SK-N-SH treated with all-trans-retinoic acid at 6 μM for 48 hours (cell line): ENCODE measurements around the gene KPTN.

Experiments used
- ZC3H10 ChIP-seq: fragments of 250-450 bp; sonication (Bioruptor Pico); IDR thresholded peaks from 2 replicates; pipeline ENCODE4 v1.5.1; 2021; ENCODE audit warnings: mild to moderate bottlenecking, moderate library complexity
- TF ChIP-seq, protein P1 (sequence below): fragments of 250-450 bp; sonication (Bioruptor Pico); IDR thresholded peaks from 2 replicates; pipeline ENCODE4 v1.8.0; 2020; ENCODE audit warnings: mild to moderate bottlenecking, moderate library complexity, borderline replicate concordance

DNA sequence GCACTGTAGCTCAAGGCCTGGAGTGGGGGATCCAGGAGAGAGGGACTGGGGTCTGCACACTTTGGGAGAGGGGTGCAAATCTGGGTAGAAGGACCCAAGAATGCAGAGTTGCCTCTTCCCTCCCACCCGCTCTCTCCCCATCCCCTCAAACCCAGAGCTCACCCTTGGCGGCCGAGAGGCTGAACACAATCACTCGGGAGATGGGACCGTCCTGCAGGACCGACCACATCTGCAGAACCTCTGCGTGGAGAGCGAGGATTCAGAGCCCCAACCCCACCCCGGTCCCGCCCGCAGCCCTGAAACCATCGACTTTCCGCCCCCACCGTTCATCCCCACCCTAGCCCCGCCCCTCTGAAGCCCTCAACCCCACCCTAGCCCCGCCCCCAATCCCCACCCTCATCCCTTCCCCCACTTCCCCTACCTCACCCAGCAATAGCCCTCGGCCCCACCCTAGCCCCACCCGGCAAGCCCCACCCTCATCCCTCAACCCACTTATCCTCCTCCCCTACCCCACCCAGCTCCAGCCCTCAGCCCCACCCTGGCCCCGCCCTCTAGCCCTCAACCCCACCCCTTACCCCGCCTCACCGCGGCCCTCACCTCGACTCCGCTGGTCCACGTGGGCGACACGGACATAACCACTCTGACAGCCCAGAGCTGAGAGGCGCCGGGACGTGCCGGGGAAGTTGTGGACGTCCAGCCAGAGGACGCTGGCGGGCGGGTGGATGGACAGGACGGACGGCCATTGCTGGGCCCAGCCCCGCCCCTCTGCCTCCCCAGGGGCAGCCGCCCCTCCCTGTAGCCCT is 4.1 kb downstream of the KPTN start:
- TF ChIP-seq, protein P1, sequence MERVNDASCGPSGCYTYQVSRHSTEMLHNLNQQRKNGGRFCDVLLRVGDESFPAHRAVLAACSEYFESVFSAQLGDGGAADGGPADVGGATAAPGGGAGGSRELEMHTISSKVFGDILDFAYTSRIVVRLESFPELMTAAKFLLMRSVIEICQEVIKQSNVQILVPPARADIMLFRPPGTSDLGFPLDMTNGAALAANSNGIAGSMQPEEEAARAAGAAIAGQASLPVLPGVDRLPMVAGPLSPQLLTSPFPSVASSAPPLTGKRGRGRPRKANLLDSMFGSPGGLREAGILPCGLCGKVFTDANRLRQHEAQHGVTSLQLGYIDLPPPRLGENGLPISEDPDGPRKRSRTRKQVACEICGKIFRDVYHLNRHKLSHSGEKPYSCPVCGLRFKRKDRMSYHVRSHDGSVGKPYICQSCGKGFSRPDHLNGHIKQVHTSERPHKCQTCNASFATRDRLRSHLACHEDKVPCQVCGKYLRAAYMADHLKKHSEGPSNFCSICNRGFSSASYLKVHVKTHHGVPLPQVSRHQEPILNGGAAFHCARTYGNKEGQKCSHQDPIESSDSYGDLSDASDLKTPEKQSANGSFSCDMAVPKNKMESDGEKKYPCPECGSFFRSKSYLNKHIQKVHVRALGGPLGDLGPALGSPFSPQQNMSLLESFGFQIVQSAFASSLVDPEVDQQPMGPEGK, result no peak
- no peak for TF ChIP-seq ZC3H10
